ENCODE data around the gene TAGLN. TPM values are rescaled to one million over a fixed set of nuclear protein-coding genes. Genes with fewer than 3 reads are reported as not detected.

Gene TAGLN
- total and polyA plus RNA-seq, 2 of the 8 experiments (the other 6 are each of a cell fraction or from before 2014, with no cell fraction given), result 140 to 300 TPM

DNA sequence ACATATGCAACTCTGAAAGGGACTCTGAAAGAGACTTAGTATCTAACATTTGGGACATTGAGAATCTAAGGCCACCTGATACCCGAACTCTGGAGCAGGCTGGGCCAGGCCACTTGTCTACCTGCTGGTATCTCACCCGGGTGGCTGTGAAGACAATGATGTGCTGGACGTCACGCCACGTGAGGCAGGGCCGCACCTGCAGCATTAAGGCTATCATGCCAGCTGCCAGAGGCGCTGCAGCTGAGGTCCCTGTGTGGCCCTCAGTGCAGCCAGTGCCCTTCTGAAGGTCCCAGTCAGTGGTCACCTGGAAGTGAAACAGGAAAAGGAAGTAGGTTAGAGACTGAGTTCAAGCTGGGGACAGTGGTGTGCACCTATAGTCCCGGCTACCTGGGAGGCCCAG lies 20.3 kb downstream of the TAGLN start:
- WGBS, 2 experiments (ENCODE audit: extremely low coverage in 1 of 2, insufficient coverage in 1 of 2, insufficient read length in 1 of 2, insufficient replicate concordance in 2 of 2, low coverage in 1 of 2, low lambda C conversion rate in 2 of 2, missing lambda C conversion rate in 1 of 2), result 87% methylated on average over 8 of the region's 8 CpGs; no CpG with 5 or more reads in 1 of the 2 experiments
- H3K27ac ChIP-seq (ENCODE audit: low read depth, low read length), result no peak overlapping the region
- H2AFZ ChIP-seq (ENCODE audit: low read length), result no peak overlapping the region
- no peaks in the 10 kb centered on the region for H3K79me1 ChIP-seq (ENCODE audit: low read depth, low read length)
- no peak overlapping the region for H4K5ac ChIP-seq (ENCODE audit: insufficient read length, low read depth, low read length)
- H3K79me2 ChIP-seq (ENCODE audit: control insufficient read depth in 1 of 2, insufficient read depth in 2 of 2, low read length in 2 of 2), result no peaks in the 10 kb centered on the region; a peak in 1 of 4 replicates
- no peak overlapping the region for H3K56ac ChIP-seq (replicated peaks; ENCODE audit: insufficient read length, low read depth, low read length)
- H3K23me2 ChIP-seq (ENCODE audit: low read depth, low read length), result no peaks in the 10 kb centered on the region
- no peak overlapping the region for H4K8ac ChIP-seq (ENCODE audit: extremely low read depth, insufficient read depth, low read length)
- H3K36me3 ChIP-seq (ENCODE audit: control insufficient read depth in 2 of 4, insufficient read depth in 4 of 4, low read length in 3 of 4), result peaks cover 9 to 38% (median 24%) of the 10 kb centered on the region in 4 experiments; a peak in 7 of 8 replicates
- no peak overlapping the region for H2BK5ac ChIP-seq (ENCODE audit: low read depth, low read length)
- H2AK5ac ChIP-seq (ENCODE audit: low read depth, low read length), result no peak overlapping the region
- TF ChIP-seq SIRT6 (IDR thresholded peaks at IDR 0.05; ENCODE audit: low read length), result no peak
- no peak for TF ChIP-seq EGR1 (IDR thresholded peaks at IDR 0.05; ENCODE audit: borderline replicate concordance, low read depth, low read length)
- TF ChIP-seq, protein P1, sequence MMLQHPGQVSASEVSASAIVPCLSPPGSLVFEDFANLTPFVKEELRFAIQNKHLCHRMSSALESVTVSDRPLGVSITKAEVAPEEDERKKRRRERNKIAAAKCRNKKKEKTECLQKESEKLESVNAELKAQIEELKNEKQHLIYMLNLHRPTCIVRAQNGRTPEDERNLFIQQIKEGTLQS (IDR thresholded peaks at IDR 0.05; ENCODE audit: insufficient read depth, low read depth, low read length), result no peak
- no peak for TF ChIP-seq NRF1 (IDR thresholded peaks at IDR 0.05; ENCODE audit: low read depth, low read length)
- TF ChIP-seq POLR2A (IDR thresholded peaks at IDR 0.05; ENCODE audit: control extremely low read depth in 1 of 2, low read depth in 2 of 2, low read length in 2 of 2), result no peak
- TF ChIP-seq BRCA1 (IDR thresholded peaks at IDR 0.05; ENCODE audit: low read depth, low read length), result no peak
- TF ChIP-seq, protein P2, sequence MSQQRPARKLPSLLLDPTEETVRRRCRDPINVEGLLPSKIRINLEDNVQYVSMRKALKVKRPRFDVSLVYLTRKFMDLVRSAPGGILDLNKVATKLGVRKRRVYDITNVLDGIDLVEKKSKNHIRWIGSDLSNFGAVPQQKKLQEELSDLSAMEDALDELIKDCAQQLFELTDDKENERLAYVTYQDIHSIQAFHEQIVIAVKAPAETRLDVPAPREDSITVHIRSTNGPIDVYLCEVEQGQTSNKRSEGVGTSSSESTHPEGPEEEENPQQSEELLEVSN (IDR thresholded peaks at IDR 0.05), result no peak
- no peak for TF ChIP-seq SAP30 (IDR thresholded peaks at IDR 0.05; ENCODE audit: insufficient read depth, insufficient replicate concordance, low read length)
- no peak for TF ChIP-seq HDAC6 (IDR thresholded peaks at IDR 0.05; ENCODE audit: low read depth, low read length)
- H3K4me1 ChIP-seq (replicated peaks in 1 of 4; ENCODE audit: control insufficient read depth in 3 of 4, insufficient read depth in 4 of 4, low read length in 3 of 4), result no peaks in the 10 kb centered on the region
- no peaks in the 10 kb centered on the region for H3K9me3 ChIP-seq (ENCODE audit: insufficient read depth in 2 of 2, low read depth in 1 of 2, low read length in 1 of 2)
- ChIA-PET CTCF (ENCODE audit: partially characterized antibody) (interaction anchor here (1.9 to 25.0 kb wide), 5 partner anchors 7 to 38 kb away, joined by 9 to 449 read pairs (median 41); partner anchors contain the start of genes PCSK7, SIDT2 and TAGLN), POLR2A (ENCODE audit: partially characterized antibody) (interaction anchor here (0.7 to 4.0 kb wide), 5 partner anchors 8 to 25 kb away, joined by 3 to 15 read pairs (median 5); no protein-coding TSS in a partner anchor)
- no peak overlapping the region for H3K4me3 ChIP-seq (ENCODE audit: extremely low read depth in 1 of 4, insufficient read depth in 2 of 4, low read depth in 3 of 4, low read length in 4 of 4)
- H4K20me1 ChIP-seq (replicated peaks in 1 of 2; ENCODE audit: control insufficient read depth in 1 of 2, insufficient read depth in 2 of 2, low read length in 2 of 2), result peaks cover 0 to 1% of the 10 kb centered on the region in 2 experiments
- no peak overlapping the region for H2BK15ac ChIP-seq (ENCODE audit: low read length)
- no peak for FAIRE-seq
- no peak overlapping the region for H2BK20ac ChIP-seq (ENCODE audit: low read length)
- H3K4ac ChIP-seq (replicated peaks; ENCODE audit: insufficient read length, low read depth, low read length), result no peak overlapping the region
- no peak overlapping the region for H2BK120ac ChIP-seq (replicated peaks; ENCODE audit: low read depth, low read length)
- H3K14ac ChIP-seq (ENCODE audit: insufficient read length), result no peak overlapping the region
- no peak overlapping the region for H3K23ac ChIP-seq (ENCODE audit: insufficient read length)
- H2BK12ac ChIP-seq (ENCODE audit: low read depth, low read length), result no peak overlapping the region
- DNase-seq (ENCODE audit: low read depth in 1 of 2, low spot score in 2 of 2), result no peak
- no peak overlapping the region for H3K18ac ChIP-seq (ENCODE audit: extremely low read depth, low read length)
- H3K27me3 ChIP-seq (replicated peaks in 1 of 4; ENCODE audit: control insufficient read depth in 3 of 4, extremely low read depth in 1 of 4, insufficient read depth in 3 of 4, low read length in 3 of 4), result no peaks in the 10 kb centered on the region
- H3K4me2 ChIP-seq (ENCODE audit: insufficient read depth in 1 of 2, low read depth in 2 of 2, low read length in 2 of 2), result no peak overlapping the region
- no peak overlapping the region for H3K9ac ChIP-seq (replicated peaks in 1 of 4; ENCODE audit: extremely low read depth in 1 of 4, low read depth in 3 of 4, low read length in 3 of 4)
- H4K91ac ChIP-seq (replicated peaks; ENCODE audit: insufficient read length, low read length), result no peak overlapping the region
